ENCODE data around the gene SLC25A10.

GRCh38 chr17:81681672-81682071, 30.4 kb upstream of the SLC25A10 start:
- no peak for TF ChIP-seq TAF1 (IDR thresholded peaks at IDR 0.05; ENCODE audit: borderline replicate concordance, insufficient read depth, low read length)
- TF ChIP-seq POLR2AphosphoS5 (IDR thresholded peaks at IDR 0.05; ENCODE audit: low read depth, low read length): no peak
- TF ChIP-seq, protein P1, sequence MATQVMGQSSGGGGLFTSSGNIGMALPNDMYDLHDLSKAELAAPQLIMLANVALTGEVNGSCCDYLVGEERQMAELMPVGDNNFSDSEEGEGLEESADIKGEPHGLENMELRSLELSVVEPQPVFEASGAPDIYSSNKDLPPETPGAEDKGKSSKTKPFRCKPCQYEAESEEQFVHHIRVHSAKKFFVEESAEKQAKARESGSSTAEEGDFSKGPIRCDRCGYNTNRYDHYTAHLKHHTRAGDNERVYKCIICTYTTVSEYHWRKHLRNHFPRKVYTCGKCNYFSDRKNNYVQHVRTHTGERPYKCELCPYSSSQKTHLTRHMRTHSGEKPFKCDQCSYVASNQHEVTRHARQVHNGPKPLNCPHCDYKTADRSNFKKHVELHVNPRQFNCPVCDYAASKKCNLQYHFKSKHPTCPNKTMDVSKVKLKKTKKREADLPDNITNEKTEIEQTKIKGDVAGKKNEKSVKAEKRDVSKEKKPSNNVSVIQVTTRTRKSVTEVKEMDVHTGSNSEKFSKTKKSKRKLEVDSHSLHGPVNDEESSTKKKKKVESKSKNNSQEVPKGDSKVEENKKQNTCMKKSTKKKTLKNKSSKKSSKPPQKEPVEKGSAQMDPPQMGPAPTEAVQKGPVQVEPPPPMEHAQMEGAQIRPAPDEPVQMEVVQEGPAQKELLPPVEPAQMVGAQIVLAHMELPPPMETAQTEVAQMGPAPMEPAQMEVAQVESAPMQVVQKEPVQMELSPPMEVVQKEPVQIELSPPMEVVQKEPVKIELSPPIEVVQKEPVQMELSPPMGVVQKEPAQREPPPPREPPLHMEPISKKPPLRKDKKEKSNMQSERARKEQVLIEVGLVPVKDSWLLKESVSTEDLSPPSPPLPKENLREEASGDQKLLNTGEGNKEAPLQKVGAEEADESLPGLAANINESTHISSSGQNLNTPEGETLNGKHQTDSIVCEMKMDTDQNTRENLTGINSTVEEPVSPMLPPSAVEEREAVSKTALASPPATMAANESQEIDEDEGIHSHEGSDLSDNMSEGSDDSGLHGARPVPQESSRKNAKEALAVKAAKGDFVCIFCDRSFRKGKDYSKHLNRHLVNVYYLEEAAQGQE (IDR thresholded peaks at IDR 0.05; ENCODE audit: insufficient read depth in 1 of 2, low read depth in 2 of 2, low read length in 2 of 2): no peak
- TF ChIP-seq SIN3A (IDR thresholded peaks at IDR 0.05; ENCODE audit: borderline replicate concordance, insufficient read depth, low read length): no peak
- TF ChIP-seq FOXP2 (optimal IDR thresholded peaks at IDR 0.05; ENCODE audit: borderline replicate concordance, extremely low read depth, extremely low read length, insufficient read depth): no peak
